ENCODE measurements around the gene DPH2. TPM values are rescaled to one million over a fixed set of nuclear protein-coding genes. Genes with fewer than 3 reads are reported as not detected.

Gene DPH2
- total RNA-seq, 4 donors from 2014 or later, result 5.1 to 18.5 (median 12.3) TPM

DNA sequence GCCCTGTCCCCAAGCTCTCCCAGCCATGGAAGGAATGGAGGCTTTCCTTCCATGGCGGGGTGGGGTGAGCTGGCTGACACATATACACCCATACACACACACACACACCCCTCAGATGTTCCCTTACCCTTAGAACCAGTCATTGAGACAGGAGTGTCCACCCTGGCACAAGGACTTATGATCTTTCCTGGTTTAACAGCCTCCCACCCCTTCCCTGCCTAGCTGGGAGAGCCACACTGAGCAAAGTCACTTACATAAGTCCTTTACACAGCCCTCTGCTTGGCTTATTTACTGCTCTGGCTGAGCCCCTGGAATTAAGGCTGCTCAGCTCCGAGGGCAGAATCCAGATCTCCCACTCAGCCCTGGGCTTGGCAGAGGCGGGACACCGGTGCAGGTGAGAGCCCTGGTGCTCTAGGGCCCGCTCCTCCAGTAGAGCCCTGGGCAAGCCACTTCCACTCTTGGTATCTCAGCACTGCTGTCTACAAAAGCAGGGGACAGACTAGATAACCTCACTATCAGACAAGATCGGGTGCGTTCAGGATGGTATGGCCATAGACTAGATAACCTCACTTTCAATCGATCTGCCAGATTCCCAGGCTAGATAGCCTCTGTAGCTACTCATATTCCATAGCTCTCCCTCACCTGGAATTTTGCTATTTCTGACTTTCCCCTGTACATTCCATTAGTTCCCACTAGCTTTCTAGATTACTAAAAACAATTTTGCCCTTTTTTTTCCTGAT is 44.7 kb downstream of the DPH2 start:
- TF ChIP-seq, protein P1, sequence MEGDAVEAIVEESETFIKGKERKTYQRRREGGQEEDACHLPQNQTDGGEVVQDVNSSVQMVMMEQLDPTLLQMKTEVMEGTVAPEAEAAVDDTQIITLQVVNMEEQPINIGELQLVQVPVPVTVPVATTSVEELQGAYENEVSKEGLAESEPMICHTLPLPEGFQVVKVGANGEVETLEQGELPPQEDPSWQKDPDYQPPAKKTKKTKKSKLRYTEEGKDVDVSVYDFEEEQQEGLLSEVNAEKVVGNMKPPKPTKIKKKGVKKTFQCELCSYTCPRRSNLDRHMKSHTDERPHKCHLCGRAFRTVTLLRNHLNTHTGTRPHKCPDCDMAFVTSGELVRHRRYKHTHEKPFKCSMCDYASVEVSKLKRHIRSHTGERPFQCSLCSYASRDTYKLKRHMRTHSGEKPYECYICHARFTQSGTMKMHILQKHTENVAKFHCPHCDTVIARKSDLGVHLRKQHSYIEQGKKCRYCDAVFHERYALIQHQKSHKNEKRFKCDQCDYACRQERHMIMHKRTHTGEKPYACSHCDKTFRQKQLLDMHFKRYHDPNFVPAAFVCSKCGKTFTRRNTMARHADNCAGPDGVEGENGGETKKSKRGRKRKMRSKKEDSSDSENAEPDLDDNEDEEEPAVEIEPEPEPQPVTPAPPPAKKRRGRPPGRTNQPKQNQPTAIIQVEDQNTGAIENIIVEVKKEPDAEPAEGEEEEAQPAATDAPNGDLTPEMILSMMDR (IDR thresholded peaks at IDR 0.05), result no peak
- TF ChIP-seq POLR2A (IDR thresholded peaks at IDR 0.05), result no peak
- Histone ChIP-seq H3K9me3 (no peaks in the 10 kb centered on the region), H3K27ac (no peak overlapping the region), H3K4me3 (no peak overlapping the region), H3K4me1 (no peaks in the 10 kb centered on the region), H3K36me3 (no peaks in the 10 kb centered on the region), H3K27me3 (no peaks in the 10 kb centered on the region)
- intact Hi-C loops (cut with DNase I; ENCODE audit: low total_unique reads), result no loop called here
- no peak for DNase-seq

DNA sequence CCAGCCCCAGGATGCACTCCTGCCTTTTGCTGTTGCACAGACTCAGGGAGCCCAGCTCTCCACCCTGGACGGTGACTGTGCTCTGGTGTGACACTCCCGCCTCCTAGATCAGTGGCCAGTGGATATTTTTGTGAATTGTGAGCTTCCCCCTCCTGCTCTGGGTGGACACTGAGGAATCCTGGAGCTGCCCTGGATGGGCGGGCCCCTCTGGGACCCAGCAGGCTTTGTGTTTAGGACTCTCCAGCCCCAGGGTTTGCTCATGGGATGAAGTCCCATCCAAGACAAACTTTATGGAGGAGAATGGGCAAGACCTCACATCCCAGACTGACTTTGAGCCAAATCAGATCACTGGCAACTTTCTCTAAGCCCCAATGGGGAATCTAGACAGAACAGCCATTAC is 45.4 kb downstream of the DPH2 start:
- intact Hi-C loops (cut with DNase I; ENCODE audit: low total_unique reads), result no loop called here
- H3K4me3 ChIP-seq, result no peak overlapping the region
- no peak overlapping the region for H3K27ac ChIP-seq
- DNase-seq, result no peak
- TF ChIP-seq, protein P1 (IDR thresholded peaks at IDR 0.05), result no peak
- no peak for TF ChIP-seq POLR2A (IDR thresholded peaks at IDR 0.05)
- H3K9me3 ChIP-seq, result no peaks in the 10 kb centered on the region
- no peaks in the 10 kb centered on the region for H3K27me3 ChIP-seq
- no peaks in the 10 kb centered on the region for H3K4me1 ChIP-seq
- H3K36me3 ChIP-seq, result no peaks in the 10 kb centered on the region

DNA sequence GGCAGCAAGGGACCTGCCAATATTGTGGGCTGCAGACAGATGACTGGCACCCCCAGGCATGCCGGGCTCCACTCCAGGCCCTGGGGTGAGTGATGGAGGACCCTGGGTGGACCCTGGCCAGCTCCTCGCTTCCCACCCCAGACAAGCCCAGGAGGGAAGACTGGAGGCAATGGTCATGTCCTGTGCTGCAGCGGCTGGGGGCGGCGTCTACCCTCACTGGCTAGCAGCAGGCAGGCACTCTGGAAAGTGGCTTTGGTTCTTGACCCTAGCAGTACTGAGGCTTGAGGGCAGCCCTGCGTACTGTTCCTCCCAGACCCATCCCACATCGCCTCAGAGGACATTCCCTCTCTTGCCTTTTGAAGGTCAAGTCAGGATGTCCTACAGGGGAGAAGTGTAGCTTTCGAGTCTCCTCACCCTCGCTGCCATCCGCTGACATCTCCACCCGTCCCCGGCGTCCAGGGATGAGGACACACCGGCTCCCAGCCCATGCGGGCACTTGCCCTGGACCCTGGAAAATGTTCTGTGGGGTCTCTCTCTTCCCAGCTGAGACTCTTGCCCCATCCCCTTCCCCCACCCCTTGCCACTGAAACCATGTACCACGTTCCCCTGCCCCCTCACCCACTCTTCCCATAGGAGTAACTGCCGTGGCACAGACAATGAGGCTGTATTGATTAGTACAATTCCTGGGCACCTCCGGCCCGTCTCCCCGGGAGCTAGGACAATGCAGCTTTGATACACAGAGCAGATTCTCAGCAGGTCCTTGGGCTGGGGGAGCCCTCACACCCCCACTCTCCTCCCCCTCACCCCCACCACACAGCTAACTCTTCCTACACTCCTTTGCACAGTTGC is 46.5 kb downstream of the DPH2 start:
- Histone ChIP-seq H3K27ac (no peak overlapping the region), H3K4me3 (no peak overlapping the region), H3K36me3 (no peaks in the 10 kb centered on the region), H3K4me1 (no peaks in the 10 kb centered on the region), H3K9me3 (no peaks in the 10 kb centered on the region), H3K27me3 (no peaks in the 10 kb centered on the region)
- intact Hi-C loops (cut with DNase I; ENCODE audit: low total_unique reads), result no loop called here
- TF ChIP-seq, protein P1 (IDR thresholded peaks at IDR 0.05), result no peak
- no peak for TF ChIP-seq POLR2A (IDR thresholded peaks at IDR 0.05)
- no peak for DNase-seq

DNA sequence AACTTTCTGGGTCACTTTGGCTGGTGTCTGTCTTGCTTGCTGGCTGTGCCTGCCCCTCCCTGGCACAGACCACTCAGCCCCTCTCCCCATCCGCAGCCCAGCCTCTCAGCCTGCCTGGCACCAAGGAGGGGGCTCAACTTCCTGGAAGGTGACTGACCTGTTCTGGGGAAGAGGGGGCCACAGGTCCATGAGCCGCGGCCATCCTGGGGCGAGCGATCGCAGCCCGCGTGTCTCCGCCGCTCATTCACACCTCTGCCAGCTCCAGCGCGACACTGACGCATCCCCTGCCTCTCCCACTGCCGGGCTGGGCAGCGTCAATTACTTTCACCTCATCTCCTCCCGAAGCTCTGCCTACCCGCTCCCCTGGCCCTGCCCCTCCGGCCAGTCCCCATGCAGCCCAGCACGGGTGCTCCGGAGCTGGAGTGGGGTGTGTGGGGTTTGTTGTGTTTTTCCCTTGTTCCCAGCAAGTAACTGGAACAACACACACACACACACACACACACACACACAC is 47.1 kb downstream of the DPH2 start:
- no peaks in the 10 kb centered on the region for H3K4me1 ChIP-seq
- DNase-seq, result no peak
- H3K36me3 ChIP-seq, result no peaks in the 10 kb centered on the region
- H3K4me3 ChIP-seq, result no peak overlapping the region
- intact Hi-C loops (cut with DNase I; ENCODE audit: low total_unique reads), result no loop called here
- no peak overlapping the region for H3K27ac ChIP-seq
- no peaks in the 10 kb centered on the region for H3K27me3 ChIP-seq
- no peaks in the 10 kb centered on the region for H3K9me3 ChIP-seq
- no peak for TF ChIP-seq POLR2A (IDR thresholded peaks at IDR 0.05)
- TF ChIP-seq, protein P1 (IDR thresholded peaks at IDR 0.05), result no peak

DNA sequence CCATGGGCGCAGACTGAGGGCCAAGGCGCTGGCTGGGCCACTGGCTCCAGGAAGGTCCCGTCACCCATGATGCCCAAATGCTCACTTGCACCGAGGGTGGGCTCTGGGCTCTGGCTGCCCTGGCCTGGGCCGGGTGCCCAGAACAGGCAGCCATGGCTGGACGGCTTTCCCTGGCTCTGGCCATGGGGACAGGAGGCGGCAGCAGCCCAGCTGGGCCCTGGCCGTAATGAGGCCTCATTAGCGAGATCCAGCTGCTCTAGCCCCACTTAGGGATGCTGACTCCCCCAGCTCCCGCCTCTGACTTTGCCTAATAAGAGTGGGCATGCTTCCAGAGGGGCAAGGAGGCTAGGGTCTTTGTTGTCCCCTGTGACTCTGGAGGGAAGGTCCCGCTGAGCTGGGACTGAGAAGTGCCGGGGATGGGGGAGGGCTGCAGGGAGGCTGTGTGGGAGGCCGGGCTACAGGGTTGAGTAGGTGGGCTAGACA is 49.7 kb downstream of the DPH2 start:
- intact Hi-C loops (cut with DNase I; ENCODE audit: low total_unique reads), result no loop called here
- TF ChIP-seq, protein P1 (IDR thresholded peaks at IDR 0.05), result no peak
- TF ChIP-seq POLR2A (IDR thresholded peaks at IDR 0.05), result no peak
- DNase-seq, result no peak
- Histone ChIP-seq H3K27me3 (no peaks in the 10 kb centered on the region), H3K9me3 (no peaks in the 10 kb centered on the region), H3K4me3 (no peak overlapping the region), H3K27ac (no peak overlapping the region), H3K36me3 (no peaks in the 10 kb centered on the region), H3K4me1 (no peaks in the 10 kb centered on the region)

Measured in uterus (tissue), 4 donors.